Ishikawa (cell line): ENCODE results near the gene PTPRU.

Source experiments
- CEBPB ChIP-seq: IDR thresholded peaks from 2 replicates; pipeline ENCODE4 v1.6.1; 2012
- CREB1 ChIP-seq: IDR thresholded peaks from 2 replicates; pipeline ENCODE4 v1.6.1; 2012; ENCODE audit warnings: low read depth
- EGR1 ChIP-seq: IDR thresholded peaks from 2 replicates; pipeline ENCODE4 v1.6.1; 2012
- EP300 ChIP-seq: IDR thresholded peaks from 2 replicates; pipeline ENCODE4 v1.6.1; 2012; ENCODE audit warnings: borderline replicate concordance
- FOXM1 ChIP-seq: IDR thresholded peaks from 2 replicates; pipeline ENCODE4 v1.6.1; 2012; ENCODE audit warnings: low read depth, borderline replicate concordance
- MAX ChIP-seq: IDR thresholded peaks from 2 replicates; pipeline ENCODE4 v1.6.1; 2012
- NFIC ChIP-seq: IDR thresholded peaks from 2 replicates; pipeline ENCODE4 v1.6.1; 2012
- RAD21 ChIP-seq: IDR thresholded peaks from 2 replicates; pipeline ENCODE4 v1.6.1; 2012; ENCODE audit warnings: low read depth
- REST ChIP-seq: IDR thresholded peaks from 2 replicates; pipeline ENCODE4 v1.6.1; 2012; ENCODE audit warnings: low read depth, mild to moderate bottlenecking
- TAF1 ChIP-seq: IDR thresholded peaks from 2 replicates; pipeline ENCODE4 v1.6.1; 2012; ENCODE audit warnings: low read depth, mild to moderate bottlenecking
- TCF12 ChIP-seq: IDR thresholded peaks from 2 replicates; pipeline ENCODE4 v1.6.1; 2012; ENCODE audit warnings: low read depth
- TEAD4 ChIP-seq: IDR thresholded peaks from 2 replicates; pipeline ENCODE4 v1.6.1; 2012
- USF1 ChIP-seq: IDR thresholded peaks from 2 replicates; pipeline ENCODE4 v1.6.1; 2012
- YY1 ChIP-seq: IDR thresholded peaks from 2 replicates; pipeline ENCODE4 v1.6.1; 2012; ENCODE audit warnings: low read depth
- ZBTB7A ChIP-seq: IDR thresholded peaks from 2 replicates; pipeline ENCODE4 v1.6.1; 2012; ENCODE audit warnings: low read depth

The PTPRU gene

GRCh38 chr1:29286194-29286767 lies 50.0 kb downstream of the PTPRU start:
- TF ChIP-seq CEBPB, result no peak
- TF ChIP-seq USF1, result no peak
- TF ChIP-seq NFIC, result no peak
- TF ChIP-seq REST, result no peak
- no peak for TF ChIP-seq ZBTB7A
- no peak for TF ChIP-seq EGR1

- TF ChIP-seq EP300 (no peak), CREB1 (no peak), FOXM1 (no peak), MAX (no peak), CEBPB (no peak), EGR1 (no peak), NFIC (no peak), RAD21 (no peak), ZBTB7A (no peak)
These were observed 53.2 kb downstream of the PTPRU start for GRCh38 chr1:29289493-29289892.

- TF ChIP-seq CEBPB (no peak), EP300 (no peak), RAD21 (no peak), MAX (no peak), CREB1 (no peak), TCF12 (no peak), TEAD4 (no peak), TAF1 (no peak)
These were observed 54.2 kb downstream of the PTPRU start for GRCh38 chr1:29290414-29290985.

GRCh38 chr1:29291756-29292155 lies 55.4 kb downstream of the PTPRU start:
- TF ChIP-seq TAF1 (no peak), TCF12 (no peak), CEBPB (no peak), EGR1 (no peak), MAX (no peak), NFIC (no peak), TEAD4 (no peak), FOXM1 (no peak), ZBTB7A (no peak), RAD21 (no peak), REST (no peak), USF1 (no peak), EP300 (no peak), CREB1 (no peak), YY1 (no peak)

GRCh38 chr1:29292344-29292743 lies 56.0 kb downstream of the PTPRU start:
- TF ChIP-seq CEBPB, result no peak
- TF ChIP-seq CREB1, result no peak
- TF ChIP-seq RAD21, result no peak
- no peak for TF ChIP-seq EGR1
- no peak for TF ChIP-seq ZBTB7A
- no peak for TF ChIP-seq YY1
- no peak for TF ChIP-seq TAF1
- no peak for TF ChIP-seq EP300
- TF ChIP-seq FOXM1, result no peak
- TF ChIP-seq REST, result no peak
- TF ChIP-seq USF1, result no peak
- no peak for TF ChIP-seq NFIC
- no peak for TF ChIP-seq MAX
- TF ChIP-seq TCF12, result no peak
- TF ChIP-seq TEAD4, result no peak
